Lower leg skin (tissue), 4 donors: ENCODE measurements around the gene FCSK. TPM values are rescaled to one million over a fixed set of nuclear protein-coding genes. Genes with fewer than 3 reads are reported as not detected.

ENCODE experiments used
- DNase-seq, 2 donors: peaks; one replicate each; pipeline ENCODE4 v3.0.0-alpha.2; 2019; ENCODE audit warnings: low spot score in 2 of 2
- H3K4me3 ChIP-seq: fragments of 200-600 bp; sonication (generic); 2 replicates; pipeline ENCODE4 v1.5.1; 2017; ENCODE audit warnings: mild to moderate bottlenecking, low read depth; ENCODE audit not compliant: poor library complexity, severe bottlenecking
- CTCF ChIP-seq, 3 donors: fragments of 450-650 bp; IDR thresholded peaks; one replicate each; pipeline ENCODE4 v1.5.1; 2016; ENCODE audit warnings: antibody characterized with exemption in 3 of 3, mild to moderate bottlenecking in 3 of 3, moderate library complexity in 2 of 3
- POLR2A ChIP-seq, 2 donors: fragments of 450-650 bp; IDR thresholded peaks; one replicate each; pipeline ENCODE4 v1.6.1; 2016 to 2017; ENCODE audit warnings: antibody characterized with exemption in 2 of 2, mild to moderate bottlenecking in 1 of 2, moderate library complexity in 1 of 2
- WGBS, 2 donors: methylation state at CpG; one replicate each; pipeline ENCODE4 v1.1.5; 2018; 5-methylcytosine and 5-hydroxymethylcytosine counted together
- intact Hi-C: fragments of 100-400 bp; cut with DNase I; formaldehyde crosslinking; loops from one replicate; pipeline ENCODE4 v1.15.0; 2023; ENCODE audit warnings: low total_unique reads
- total RNA-seq, 4 donors: library from RNA; depleted of rRNA; stranded (reverse); fragments of >200 nt; gene quantifications; one replicate each; pipeline ENCODE4 v1.1.0, GENCODE V29; 2016

FCSK gene
- total RNA-seq, 4 donors from 2014 or later: 17.9 to 31.7 (median 23.4) TPM

DNA sequence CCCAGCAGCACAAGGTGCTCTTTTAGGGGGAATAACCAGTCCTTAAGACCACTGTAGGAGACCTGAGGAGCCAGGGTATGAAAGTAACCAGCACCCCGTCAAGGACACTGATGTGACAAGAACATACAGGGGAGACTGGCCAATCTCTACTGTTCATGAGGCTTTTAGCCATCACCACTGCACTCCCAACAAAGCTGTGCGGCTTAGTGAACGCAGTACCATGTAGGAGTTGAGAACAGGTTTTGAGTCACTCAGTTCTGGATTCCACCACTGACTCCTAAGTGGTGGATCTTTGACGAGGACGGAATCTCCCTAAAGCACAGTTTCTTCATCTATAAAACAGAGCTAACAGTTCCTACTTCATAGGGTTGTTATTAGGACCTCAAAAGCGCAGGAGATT, 42.1 kb downstream of the FCSK start:
- intact Hi-C loops: no loop called here
- H3K4me3 ChIP-seq: no peak overlapping the region
- WGBS, 2 donors: 95 to 99% methylated on average over 6 of the region's 6 CpGs

DNA sequence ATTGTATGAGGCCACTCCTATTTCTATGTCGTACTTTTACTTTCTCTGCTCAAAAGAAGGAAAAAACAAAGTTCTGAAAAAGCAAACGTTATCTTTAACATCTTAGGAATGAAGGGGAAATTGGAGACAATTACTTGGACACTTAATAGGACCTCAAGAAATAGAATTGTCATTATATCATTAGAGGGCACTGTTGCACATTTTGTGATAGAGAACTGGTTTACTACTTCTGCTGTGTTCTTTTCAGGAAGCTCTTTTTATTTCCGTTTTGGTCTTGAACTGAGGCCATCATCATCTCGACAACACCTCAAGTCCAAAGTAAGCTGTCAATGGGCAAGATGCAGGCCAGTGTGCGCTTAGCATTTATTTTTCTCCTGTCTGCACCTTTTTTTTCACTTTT, 54.4 kb downstream of the FCSK start:
- intact Hi-C loops: no loop called here
- WGBS, 2 donors: 59 to 68% methylated on average over 5 of the region's 5 CpGs

More for the DNA sequence above, 42.1 kb downstream of the FCSK start:
- DNase-seq: no peak
- TF ChIP-seq CTCF (IDR thresholded peaks at IDR 0.05) (no peak), POLR2A (IDR thresholded peaks at IDR 0.05) (no peak)

GRCh38 chr16:70510216-70510615, 55.8 kb downstream of the FCSK start:
- DNase-seq: no peak
- no peak for TF ChIP-seq CTCF (IDR thresholded peaks at IDR 0.05)
- no peak for TF ChIP-seq POLR2A (IDR thresholded peaks at IDR 0.05)
- intact Hi-C loops: no loop called here
- no peak overlapping the region for H3K4me3 ChIP-seq
- 96 to 97% methylated on average over 3 of the region's 3 CpGs for WGBS, 2 donors

More for the DNA sequence above, 54.4 kb downstream of the FCSK start:
- no peak for TF ChIP-seq CTCF (IDR thresholded peaks at IDR 0.05)
- no peak for TF ChIP-seq POLR2A (IDR thresholded peaks at IDR 0.05)
- DNase-seq: no peak
- H3K4me3 ChIP-seq: no peak overlapping the region

- no peak overlapping the region for H3K4me3 ChIP-seq
- no peak for DNase-seq
- 93 to 100% methylated on average over 1 of the region's 1 CpG for WGBS, 2 donors
- TF ChIP-seq CTCF (IDR thresholded peaks at IDR 0.05) (no peak), POLR2A (IDR thresholded peaks at IDR 0.05) (no peak)
- intact Hi-C loops: no loop called here
Observed at GRCh38 chr16:70511833-70512232, 57.4 kb downstream of the FCSK start.

DNA sequence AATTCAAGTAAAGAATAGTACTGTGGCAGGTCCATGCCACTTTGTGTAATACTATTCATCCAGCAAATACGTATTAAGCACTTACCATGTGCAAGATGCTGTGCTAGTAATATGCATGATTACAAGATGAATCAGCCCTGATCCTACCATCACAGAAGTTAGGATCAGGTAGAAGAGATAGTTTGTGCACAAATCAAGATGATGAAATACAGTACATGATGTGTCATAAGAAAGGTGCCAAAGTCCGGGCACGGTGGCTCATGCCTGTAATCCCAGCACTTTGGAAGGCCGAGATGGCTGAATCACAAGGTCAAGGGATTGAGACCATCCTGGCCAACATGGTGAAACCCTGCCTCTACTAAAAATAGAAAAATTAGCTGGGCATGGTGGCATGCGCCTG, 58.1 kb downstream of the FCSK start:
- H3K4me3 ChIP-seq: no peak overlapping the region
- DNase-seq: no peak
- WGBS, 2 donors: 83 to 94% methylated on average over 5 of the region's 5 CpGs
- TF ChIP-seq CTCF (IDR thresholded peaks at IDR 0.05) (no peak), POLR2A (IDR thresholded peaks at IDR 0.05) (no peak)
- intact Hi-C loops: no loop called here

- no peak for DNase-seq
- H3K4me3 ChIP-seq: no peak overlapping the region
- intact Hi-C loops: no loop called here
- WGBS, 2 donors: 76 to 81% methylated on average over 8 of the region's 8 CpGs
- TF ChIP-seq POLR2A (IDR thresholded peaks at IDR 0.05) (no peak), CTCF (IDR thresholded peaks at IDR 0.05) (no peak)
Observed at GRCh38 chr16:70520612-70521297, 66.4 kb downstream of the FCSK start.
